Mucosa of descending colon (tissue), 3 donors: ENCODE data around the gene METTL2A. TPM values are rescaled to one million over a fixed set of nuclear protein-coding genes. Genes with fewer than 3 reads are reported as not detected.
"Not testable (repeated sequence)": the region's sequence is repeated elsewhere in the genome, so short reads cannot be mapped to it uniquely, and the experiment has no call there.

Experiments used
- ATAC-seq: fragments of 200-7000 bp; cut with Tn5 transposase; one replicate; pipeline ENCODE4 v1.9.1; 2020; ENCODE audit warnings: mild to moderate bottlenecking, moderate library complexity
- DNase-seq, 3 donors: peaks; one replicate each; pipeline ENCODE4 v3.0.0-alpha.2; 2020
- H3K36me3 ChIP-seq: fragments of 200-600 bp; one replicate; pipeline ENCODE4 v1.8.0; 2021; ENCODE audit warnings: low read depth, mild to moderate bottlenecking
- H3K4me1 ChIP-seq: fragments of 200-600 bp; one replicate; pipeline ENCODE4 v1.8.0; 2021; ENCODE audit warnings: low read depth, mild to moderate bottlenecking
- H3K4me3 ChIP-seq: fragments of 200-600 bp; one replicate; pipeline ENCODE4 v1.8.0; 2021; ENCODE audit warnings: mild to moderate bottlenecking
- H3K9me3 ChIP-seq: fragments of 200-600 bp; one replicate; pipeline ENCODE4 v1.8.0; 2021; ENCODE audit warnings: mild to moderate bottlenecking
- CTCF ChIP-seq: fragments of 200-600 bp; IDR thresholded peaks from one replicate; pipeline ENCODE4 v1.8.0; 2022; ENCODE audit warnings: antibody characterized with exemption, mild to moderate bottlenecking
- intact Hi-C, 2 donors: fragments of 100-400 bp; cut with DNase I in 1 of 2; cut with micrococcal nuclease in 1 of 2; formaldehyde crosslinking; loops; one replicate each; pipeline versions ENCODE4 v1.11.0 to v1.11.1; 2022; cut with DNase I, micrococcal nuclease
- total RNA-seq, 3 donors: library from RNA; stranded (reverse); fragmentation: NEBNext Ultra II Directional in 2 of 3; extraction: Animal tissue kit (Norgen Biotek cat#: 25700) in 2 of 3; gene quantifications; one replicate each; pipeline versions ENCODE4 v1.2.1 to v1.2.4, GENCODE V29; 2021 to 2023
- donor health status: DM: no; HTN: no; CAD: no; lungs with moderate emphysema.
- donor health status: DM: no; HTN: no; CAD: no.
- donor health status: DM: no; HTN: yes; CAD: no.

Gene METTL2A
- total RNA-seq, 3 donors from 2014 or later = 16.9 to 23.9 (median 21.5) TPM

- Histone ChIP-seq H3K4me3 (no peak overlapping the region), H3K9me3 (no peaks in the 10 kb centered on the region), H3K4me1 (no peaks in the 10 kb centered on the region), H3K36me3 (no peaks in the 10 kb centered on the region)
- no peak for DNase-seq
- TF ChIP-seq CTCF = no peak
- intact Hi-C loops = no loop called here
- ATAC-seq = no peak
Measured at GRCh38 chr17:62398891-62399290, 24.8 kb upstream of the METTL2A start.

GRCh38 chr17:62405451-62405850, 18.2 kb upstream of the METTL2A start:
- no peak for TF ChIP-seq CTCF
- DNase-seq (no peak), ATAC-seq (no peak)
- intact Hi-C loops = no loop called here
- H3K36me3 ChIP-seq = no peaks in the 10 kb centered on the region
- H3K4me1 ChIP-seq = no peaks in the 10 kb centered on the region
- no peak overlapping the region for H3K4me3 ChIP-seq
- H3K9me3 ChIP-seq = no peaks in the 10 kb centered on the region

GRCh38 chr17:62413090-62413489, 10.6 kb upstream of the METTL2A start:
- ATAC-seq, intact Hi-C loops, H3K4me3 ChIP-seq: not testable (repeated sequence)

GRCh38 chr17:62426214-62426613, 2.5 kb downstream of the METTL2A start:
- H3K9me3 ChIP-seq, H3K4me1 ChIP-seq, ATAC-seq, DNase-seq, H3K4me3 ChIP-seq, H3K36me3 ChIP-seq, intact Hi-C loops: not testable (repeated sequence)

More at GRCh38 chr17:62413090-62413489, 10.6 kb upstream of the METTL2A start:
- H3K4me1 ChIP-seq, H3K9me3 ChIP-seq, DNase-seq, H3K36me3 ChIP-seq: not testable (repeated sequence)

GRCh38 chr17:62435251-62435650, 11.6 kb downstream of the METTL2A start:
- H3K4me1 ChIP-seq, H3K36me3 ChIP-seq, DNase-seq, H3K4me3 ChIP-seq, H3K9me3 ChIP-seq, intact Hi-C loops: not testable (repeated sequence)
- ATAC-seq = peak; percentile 66

- H3K9me3 ChIP-seq, H3K36me3 ChIP-seq, intact Hi-C loops, H3K4me1 ChIP-seq, ATAC-seq, DNase-seq, H3K4me3 ChIP-seq: not testable (repeated sequence)
Measured at GRCh38 chr17:62441181-62441580, 17.5 kb downstream of the METTL2A start.

GRCh38 chr17:62444063-62444462, 20.4 kb downstream of the METTL2A start:
- intact Hi-C loops = no loop called here
- no peak overlapping the region for H3K4me3 ChIP-seq
- H3K4me1 ChIP-seq = no peaks in the 10 kb centered on the region
- ATAC-seq (no peak), DNase-seq (no peak)
- no peaks in the 10 kb centered on the region for H3K9me3 ChIP-seq
- no peaks in the 10 kb centered on the region for H3K36me3 ChIP-seq
- TF ChIP-seq CTCF = no peak

GRCh38 chr17:62445791-62446190, 22.1 kb downstream of the METTL2A start:
- ATAC-seq, H3K36me3 ChIP-seq, DNase-seq: not testable (repeated sequence)

GRCh38 chr17:62452195-62452594, 28.5 kb downstream of the METTL2A start:
- ATAC-seq, intact Hi-C loops, DNase-seq, H3K4me1 ChIP-seq, H3K36me3 ChIP-seq, H3K9me3 ChIP-seq, H3K4me3 ChIP-seq: not testable (repeated sequence)

More at GRCh38 chr17:62445791-62446190, 22.1 kb downstream of the METTL2A start:
- H3K4me1 ChIP-seq, H3K9me3 ChIP-seq, intact Hi-C loops, H3K4me3 ChIP-seq: not testable (repeated sequence)

GRCh38 chr17:62453041-62453440, 29.3 kb downstream of the METTL2A start:
- intact Hi-C loops, H3K9me3 ChIP-seq, H3K4me3 ChIP-seq, ATAC-seq, DNase-seq, H3K4me1 ChIP-seq, H3K36me3 ChIP-seq: not testable (repeated sequence)

- H3K36me3 ChIP-seq, DNase-seq, H3K4me3 ChIP-seq, intact Hi-C loops, H3K4me1 ChIP-seq, ATAC-seq, H3K9me3 ChIP-seq: not testable (repeated sequence)
Measured at GRCh38 chr17:62453656-62454055, 30.0 kb downstream of the METTL2A start.

GRCh38 chr17:62454111-62454510, 30.4 kb downstream of the METTL2A start:
- intact Hi-C loops, H3K9me3 ChIP-seq, H3K4me3 ChIP-seq, DNase-seq, H3K4me1 ChIP-seq, H3K36me3 ChIP-seq: not testable (repeated sequence)
- ATAC-seq = peak; percentile 48
